Tibial nerve (tissue), 4 donors: ENCODE measurements around the gene GLS. TPM values are rescaled to one million over a fixed set of nuclear protein-coding genes. Genes with fewer than 3 reads are reported as not detected.
"Not testable (repeated sequence)": the region's sequence is repeated elsewhere in the genome, so short reads cannot be mapped to it uniquely, and the experiment has no call there.

Experiments
- DNase-seq, 2 donors: peaks; one replicate each; pipeline ENCODE4 v3.0.0-alpha.2; 2019; ENCODE audit warnings: low spot score in 2 of 2
- H3K27ac ChIP-seq, 4 donors: fragments of 200-600 bp; sonication (generic) in 3 of 4; one replicate each; pipeline ENCODE4 v1.5.1; 2017 to 2019; ENCODE audit warnings: mild to moderate bottlenecking in 1 of 4
- H3K27me3 ChIP-seq, 2 donors: fragments of 200-600 bp; sonication (generic) in 1 of 2; one replicate each; pipeline versions ENCODE4 v1.5.1 to v1.6.0; 2017 to 2019
- H3K36me3 ChIP-seq, 3 donors: fragments of 200-600 bp; sonication (generic); one replicate each; pipeline ENCODE4 v1.5.1; 2018 to 2019
- H3K4me1 ChIP-seq, 4 donors: fragments of 200-600 bp; sonication (generic) in 3 of 4; one replicate each; pipeline ENCODE4 v1.5.1; 2017 to 2019
- H3K4me3 ChIP-seq, 4 donors: fragments of 200-600 bp; sonication (generic) in 3 of 4; one replicate each; pipeline ENCODE4 v1.5.1; 2017 to 2019; ENCODE audit warnings: mild to moderate bottlenecking in 1 of 4, moderate library complexity in 1 of 4
- H3K9me3 ChIP-seq, 4 donors: fragments of 200-600 bp; sonication (generic) in 3 of 4; one replicate each; pipeline ENCODE4 v1.5.1; 2017 to 2019
- CTCF ChIP-seq, 5 experiments: fragments of 200-600 bp in 3 of 5; fragments of 450-650 bp in 2 of 5; sonication (generic) in 3 of 5; IDR thresholded peaks; one replicate each; pipeline ENCODE4 v1.5.1; 2016 to 2019; ENCODE audit warnings: antibody characterized with exemption in 5 of 5, mild to moderate bottlenecking in 3 of 5, moderate library complexity in 2 of 5
- EP300 ChIP-seq, 2 donors: sonication (generic); formaldehyde crosslinking; IDR thresholded peaks; one replicate each; pipeline ENCODE4 v1.6.1; 2017; ENCODE audit warnings: antibody characterized with exemption in 2 of 2, mild to moderate bottlenecking in 1 of 2
- POLR2A ChIP-seq, 2 donors: fragments of 450-650 bp; IDR thresholded peaks; one replicate each; pipeline ENCODE4 v1.6.1; 2017; ENCODE audit warnings: antibody characterized with exemption in 2 of 2, mild to moderate bottlenecking in 2 of 2, moderate library complexity in 2 of 2
- WGBS, 2 donors: methylation state at CpG; one replicate each; pipeline ENCODE4 v1.1.5; 2018; 5-methylcytosine and 5-hydroxymethylcytosine counted together
- total RNA-seq, 4 donors: library from RNA; depleted of rRNA; stranded (reverse); fragments of >200 nt; gene quantifications; one replicate each; pipeline ENCODE4 v1.1.0, GENCODE V29; 2016

GLS gene
- total RNA-seq, 4 donors from 2014 or later: 106 to 164 (median 145) TPM

GRCh38 chr2:190993292-190993643 lies 112.6 kb downstream of the GLS start:
- H3K9me3 ChIP-seq: no peaks in the 10 kb centered on the region
- TF ChIP-seq CTCF (IDR thresholded peaks at IDR 0.05) (no peak), POLR2A (IDR thresholded peaks at IDR 0.05) (no peak), EP300 (IDR thresholded peaks at IDR 0.05) (no peak)
- DNase-seq: no peak
- no peak overlapping the region for H3K4me3 ChIP-seq
- H3K36me3 ChIP-seq: peaks cover 0 to 100% (median 44%) of the 10 kb centered on the region in 3 donors
- H3K4me1 ChIP-seq: no peaks in the 10 kb centered on the region
- 94% methylated on average over 6 of the region's 6 CpGs for WGBS, 2 donors
- no peaks in the 10 kb centered on the region for H3K27me3 ChIP-seq
- no peak overlapping the region for H3K27ac ChIP-seq

DNA sequence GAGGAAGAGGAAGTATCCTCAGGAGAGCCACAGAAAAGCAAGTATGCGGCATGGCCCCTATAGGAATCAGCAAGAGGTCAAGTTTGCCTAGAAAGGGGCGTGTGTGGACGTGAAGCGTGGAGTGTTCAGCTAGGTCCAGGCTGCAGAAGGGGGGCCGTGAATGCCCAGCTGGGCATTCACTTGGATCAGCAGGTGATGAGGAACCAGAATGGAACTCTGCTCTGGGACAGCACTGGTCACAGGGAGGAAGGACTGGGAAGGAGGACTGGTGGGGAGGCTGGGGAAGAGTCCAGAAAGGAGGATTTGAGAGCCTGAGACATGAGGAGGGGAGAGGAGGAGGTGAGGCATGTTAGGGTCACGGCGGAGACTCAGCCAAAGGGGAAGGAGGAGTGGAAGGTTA lies 113.5 kb downstream of the GLS start:
- Histone ChIP-seq H3K4me3 (no peak overlapping the region), H3K27me3 (no peaks in the 10 kb centered on the region), H3K4me1 (no peaks in the 10 kb centered on the region), H3K36me3 (peaks cover 0 to 100% (median 44%) of the 10 kb centered on the region in 3 donors), H3K9me3 (no peaks in the 10 kb centered on the region), H3K27ac (no peak overlapping the region)
- no peak for TF ChIP-seq CTCF (IDR thresholded peaks at IDR 0.05)
- TF ChIP-seq POLR2A (IDR thresholded peaks at IDR 0.05): no peak
- TF ChIP-seq EP300 (IDR thresholded peaks at IDR 0.05): no peak
- 88 to 90% methylated on average over 7 of the region's 7 CpGs for WGBS, 2 donors
- DNase-seq: no peak

DNA sequence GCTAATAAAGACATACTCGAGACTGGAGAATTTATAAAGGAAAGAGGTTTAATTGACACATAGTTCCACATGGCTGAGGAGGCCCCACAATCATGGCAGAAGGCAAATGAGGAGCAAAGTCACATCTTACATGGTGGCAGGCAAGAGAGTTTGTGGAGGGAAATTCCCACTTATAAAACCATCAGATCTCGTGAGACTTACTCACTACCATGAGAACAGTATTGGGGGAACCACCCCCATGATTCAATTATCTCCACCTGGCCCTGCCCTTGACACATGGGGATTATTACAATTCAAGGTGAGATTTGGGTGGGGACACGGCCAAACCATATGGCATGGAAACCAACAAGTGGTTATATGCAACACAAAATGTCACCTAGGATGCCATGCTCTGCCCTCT lies 114.7 kb downstream of the GLS start:
- H3K4me1 ChIP-seq, DNase-seq, H3K27me3 ChIP-seq, H3K9me3 ChIP-seq, H3K27ac ChIP-seq, H3K4me3 ChIP-seq: not testable (repeated sequence)
- 63 to 78% methylated on average over 3 of the region's 3 CpGs for WGBS, 2 donors
- H3K36me3 ChIP-seq: peaks cover 0 to 100% (median 38%) of the 10 kb centered on the region in 3 donors

DNA sequence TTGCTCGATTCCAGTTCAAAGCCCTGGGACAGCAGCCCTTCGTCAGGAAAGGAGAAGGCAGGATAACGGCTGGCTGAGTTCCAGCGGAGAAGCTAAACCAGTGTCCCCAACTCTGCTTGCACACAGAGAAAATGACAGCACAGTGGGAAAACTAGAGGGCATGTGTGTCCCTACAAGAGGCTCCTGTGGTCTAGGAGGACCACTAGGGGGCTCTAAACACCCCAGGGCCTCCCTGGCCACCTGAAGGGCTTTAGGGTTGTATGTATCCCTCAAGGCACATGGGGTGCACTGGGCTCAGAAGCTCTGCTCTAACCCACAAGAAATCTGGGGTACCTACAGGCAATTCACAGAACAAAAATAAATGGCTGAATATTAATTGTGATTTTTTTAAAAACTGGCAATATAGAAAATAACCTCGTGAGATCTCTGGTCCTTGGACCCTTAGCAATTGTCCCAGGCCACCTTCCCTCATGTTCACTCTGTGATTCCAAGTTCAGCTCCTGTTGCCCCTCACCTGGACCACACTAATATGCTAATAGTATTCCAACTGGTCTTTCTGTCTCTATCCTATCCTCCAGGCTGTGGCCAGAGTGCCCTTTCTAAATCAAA lies 115.8 kb downstream of the GLS start:
- H3K9me3 ChIP-seq: no peaks in the 10 kb centered on the region
- no peak overlapping the region for H3K4me3 ChIP-seq
- no peak overlapping the region for H3K27ac ChIP-seq
- no peaks in the 10 kb centered on the region for H3K27me3 ChIP-seq
- H3K36me3 ChIP-seq: peaks cover 0 to 100% (median 35%) of the 10 kb centered on the region in 3 donors
- no peaks in the 10 kb centered on the region for H3K4me1 ChIP-seq
- TF ChIP-seq CTCF (IDR thresholded peaks at IDR 0.05) (peak in 3 of 5 experiments; percentile 20 to 35 (median 20)), POLR2A (IDR thresholded peaks at IDR 0.05) (no peak)
- no peak for DNase-seq
- WGBS, 2 donors: 85 to 90% methylated on average over 5 of the region's 5 CpGs

DNA sequence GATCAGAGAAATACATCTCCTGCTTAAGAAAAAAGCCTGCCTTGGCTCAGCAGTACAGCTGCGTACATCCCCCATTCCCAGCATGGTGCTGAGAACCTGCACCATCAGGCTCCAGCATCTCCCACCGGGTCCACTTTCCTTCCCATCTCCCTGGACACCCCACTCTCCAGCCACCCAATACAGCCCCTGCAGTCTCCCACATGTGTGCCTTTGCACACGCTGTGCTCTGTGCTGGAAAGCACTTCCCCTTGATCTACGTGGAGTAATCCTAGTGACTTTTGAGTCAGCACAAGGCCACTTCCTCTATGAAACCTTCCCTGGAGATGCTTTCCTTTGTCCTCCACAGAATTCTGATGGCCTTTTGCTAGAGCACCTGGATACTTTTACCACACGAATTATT lies 116.3 kb downstream of the GLS start:
- Histone ChIP-seq H3K9me3 (no peaks in the 10 kb centered on the region), H3K27me3 (no peaks in the 10 kb centered on the region), H3K4me1 (no peaks in the 10 kb centered on the region), H3K4me3 (no peak overlapping the region), H3K36me3 (peaks cover 0 to 100% (median 35%) of the 10 kb centered on the region in 3 donors), H3K27ac (no peak overlapping the region)
- no peak for DNase-seq
- TF ChIP-seq CTCF (IDR thresholded peaks at IDR 0.05) (no peak), POLR2A (IDR thresholded peaks at IDR 0.05) (no peak), EP300 (IDR thresholded peaks at IDR 0.05) (no peak)
- 77 to 78% methylated on average over 5 of the region's 5 CpGs for WGBS, 2 donors
